Body of pancreas (tissue), 4 donors: ENCODE results near the gene DLGAP1. TPM values are rescaled to one million over a fixed set of nuclear protein-coding genes. Genes with fewer than 3 reads are reported as not detected.

Experiments
- ATAC-seq: fragments of 150-250 bp; one replicate; pipeline ENCODE4 v1.9.1; 2016
- DNase-seq, 4 donors: peaks; one replicate each; pipeline ENCODE4 v3.0.0-alpha.2; 2019
- H3K27ac ChIP-seq, 4 donors: fragments of 200-600 bp; sonication (generic); 1 replicate in 3 of 4; 2 replicates in 1 of 4; pipeline versions ENCODE4 v1.5.1 to v1.6.1; 2016 to 2019; ENCODE audit warnings: mild to moderate bottlenecking in 1 of 4, mixed read lengths in 1 of 4, moderate library complexity in 1 of 4
- H3K27me3 ChIP-seq, 2 donors: fragments of 200-600 bp; sonication (generic); one replicate each; pipeline ENCODE4 v1.6.0; 2016; ENCODE audit warnings: mild to moderate bottlenecking in 1 of 2
- H3K36me3 ChIP-seq, 2 donors: fragments of 200-600 bp; sonication (generic); replicated peaks in 1 of 2; 2 replicates each; pipeline ENCODE4 v1.5.1; 2016; ENCODE audit warnings: low read depth in 2 of 2; ENCODE audit not compliant: insufficient read depth in 1 of 2
- H3K4me1 ChIP-seq: fragments of 200-600 bp; sonication (generic); one replicate; pipeline ENCODE4 v1.6.0; 2016
- H3K4me3 ChIP-seq, 2 donors: fragments of 200-600 bp; sonication (generic); 1 replicate in 1 of 2; 2 replicates in 1 of 2; pipeline ENCODE4 v1.5.1; 2016 to 2019
- H3K9me3 ChIP-seq, 3 donors: fragments of 200-600 bp; sonication (generic); 1 replicate in 2 of 3; 2 replicates in 1 of 3; pipeline ENCODE4 v1.5.1; 2016
- POLR2A ChIP-seq, 3 donors: fragments of 450-650 bp; IDR thresholded peaks; one replicate each; pipeline ENCODE4 v1.6.1; 2016; ENCODE audit warnings: antibody characterized with exemption in 3 of 3, mild to moderate bottlenecking in 2 of 3
- WGBS, 2 donors: methylation state at CpG; one replicate each; pipeline ENCODE4 v1.1.5; 2017; 5-methylcytosine and 5-hydroxymethylcytosine counted together
- intact Hi-C: fragments of 100-400 bp; cut with DNase I; formaldehyde crosslinking; loops from one replicate; pipeline ENCODE4 v1.15.1; 2023
- total RNA-seq, 2 donors: library from RNA; depleted of rRNA; stranded (reverse); fragments of >200 nt; gene quantifications; one replicate each; pipeline ENCODE4 v1.1.0, GENCODE V29; 2016
- TF ChIP-seq, protein P1 (sequence below), 7 experiments: fragments of 450-650 bp in 4 of 7; fragments of 200-600 bp in 3 of 7; sonication (generic) in 3 of 7; IDR thresholded peaks; one replicate each; pipeline ENCODE4 v1.5.1; 2016 to 2019; ENCODE audit warnings: antibody characterized with exemption in 7 of 7

DLGAP1 gene
- total RNA-seq, 2 donors from 2014 or later = 0.52 to 7.9 TPM

DNA sequence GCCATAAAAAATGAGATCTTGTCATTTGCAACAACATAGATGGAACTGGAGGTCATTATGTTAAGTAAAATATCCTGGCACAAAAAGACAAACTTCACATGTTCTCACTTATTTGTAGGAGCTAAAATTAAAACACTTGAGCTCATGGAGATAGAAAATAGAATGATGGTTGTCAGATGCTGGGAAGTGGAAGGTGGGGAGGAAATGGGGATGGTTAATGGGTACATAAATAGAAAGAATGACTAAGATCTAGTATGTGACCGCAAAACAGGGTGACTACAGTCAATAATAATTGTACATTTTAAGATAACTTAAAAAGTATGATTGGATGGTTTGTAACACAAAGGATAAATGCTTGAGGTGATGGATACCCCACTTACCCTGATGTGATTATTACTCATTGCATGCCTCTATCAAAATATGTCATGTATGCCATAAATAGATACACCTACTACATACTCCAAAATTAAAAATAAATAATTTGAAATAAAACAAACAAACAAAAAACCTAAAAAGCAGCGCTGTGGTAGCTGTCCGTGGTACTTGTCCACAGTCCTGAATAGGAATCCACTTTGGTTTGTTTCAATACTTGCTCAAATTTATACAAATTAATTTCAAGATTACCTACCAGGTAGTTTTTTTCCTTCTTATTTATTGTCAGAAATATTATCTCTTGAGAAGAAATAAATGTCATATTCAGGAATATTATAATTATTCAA lies 224.5 kb downstream of the DLGAP1 start:
- TF ChIP-seq POLR2A (IDR thresholded peaks at IDR 0.05) = no peak
- TF ChIP-seq, protein P1, sequence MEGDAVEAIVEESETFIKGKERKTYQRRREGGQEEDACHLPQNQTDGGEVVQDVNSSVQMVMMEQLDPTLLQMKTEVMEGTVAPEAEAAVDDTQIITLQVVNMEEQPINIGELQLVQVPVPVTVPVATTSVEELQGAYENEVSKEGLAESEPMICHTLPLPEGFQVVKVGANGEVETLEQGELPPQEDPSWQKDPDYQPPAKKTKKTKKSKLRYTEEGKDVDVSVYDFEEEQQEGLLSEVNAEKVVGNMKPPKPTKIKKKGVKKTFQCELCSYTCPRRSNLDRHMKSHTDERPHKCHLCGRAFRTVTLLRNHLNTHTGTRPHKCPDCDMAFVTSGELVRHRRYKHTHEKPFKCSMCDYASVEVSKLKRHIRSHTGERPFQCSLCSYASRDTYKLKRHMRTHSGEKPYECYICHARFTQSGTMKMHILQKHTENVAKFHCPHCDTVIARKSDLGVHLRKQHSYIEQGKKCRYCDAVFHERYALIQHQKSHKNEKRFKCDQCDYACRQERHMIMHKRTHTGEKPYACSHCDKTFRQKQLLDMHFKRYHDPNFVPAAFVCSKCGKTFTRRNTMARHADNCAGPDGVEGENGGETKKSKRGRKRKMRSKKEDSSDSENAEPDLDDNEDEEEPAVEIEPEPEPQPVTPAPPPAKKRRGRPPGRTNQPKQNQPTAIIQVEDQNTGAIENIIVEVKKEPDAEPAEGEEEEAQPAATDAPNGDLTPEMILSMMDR (IDR thresholded peaks at IDR 0.05) = no peak
- no peak for ATAC-seq

DNA sequence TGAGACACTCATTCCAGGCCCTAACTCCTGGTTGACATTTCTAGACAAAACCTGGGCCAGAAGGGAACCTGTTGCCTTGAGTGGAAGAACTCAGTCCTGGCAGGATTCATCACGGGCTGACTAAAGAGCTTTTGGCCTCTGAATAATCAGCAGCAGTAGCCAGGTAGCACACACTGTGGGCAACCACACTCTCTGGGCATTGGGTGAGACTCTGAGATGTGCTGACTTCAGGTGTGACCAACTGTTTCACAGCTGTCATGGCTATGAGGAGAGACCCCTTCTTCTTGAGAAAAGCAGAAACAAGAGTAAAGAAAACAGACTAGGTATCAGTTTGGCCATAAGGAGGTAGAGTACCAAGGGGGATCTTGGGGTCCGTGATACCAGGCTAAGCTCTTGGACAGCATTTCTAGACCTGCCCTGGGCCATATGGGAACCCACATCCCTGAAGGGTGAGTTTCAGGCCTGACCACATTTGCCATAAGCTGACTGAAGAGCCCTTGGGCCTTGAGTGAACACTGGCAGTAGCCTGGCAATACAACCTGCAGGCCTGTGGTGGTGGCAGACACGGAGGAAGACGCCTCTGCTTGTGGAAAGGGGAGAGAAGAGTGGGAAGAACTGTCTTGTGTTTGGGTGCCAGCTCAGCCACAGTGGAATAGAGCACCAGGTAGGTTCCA lies 230.9 kb downstream of the DLGAP1 start:
- H3K4me1 ChIP-seq = no peaks in the 10 kb centered on the region
- TF ChIP-seq POLR2A (IDR thresholded peaks at IDR 0.05) = no peak
- TF ChIP-seq, protein P1 (IDR thresholded peaks at IDR 0.05) = no peak
- DNase-seq (no peak), ATAC-seq (no peak)
- H3K36me3 ChIP-seq = no peaks in the 10 kb centered on the region
- intact Hi-C loops = no loop called here
- H3K27me3 ChIP-seq = no peaks in the 10 kb centered on the region
- no peak overlapping the region for H3K27ac ChIP-seq
- WGBS, 2 donors = 72 to 75% methylated on average over 4 of the region's 4 CpGs
- H3K9me3 ChIP-seq = no peaks in the 10 kb centered on the region
- H3K4me3 ChIP-seq = no peak overlapping the region

More for the DNA sequence above, 224.5 kb downstream of the DLGAP1 start:
- no peaks in the 10 kb centered on the region for H3K9me3 ChIP-seq
- no peak overlapping the region for H3K27ac ChIP-seq
- no peaks in the 10 kb centered on the region for H3K27me3 ChIP-seq
- DNase-seq = no peak
- no peaks in the 10 kb centered on the region for H3K36me3 ChIP-seq
- intact Hi-C loops = no loop called here
- 67 to 71% methylated on average over 3 of the region's 3 CpGs for WGBS, 2 donors
- H3K4me3 ChIP-seq = no peak overlapping the region
- H3K4me1 ChIP-seq = no peaks in the 10 kb centered on the region

DNA sequence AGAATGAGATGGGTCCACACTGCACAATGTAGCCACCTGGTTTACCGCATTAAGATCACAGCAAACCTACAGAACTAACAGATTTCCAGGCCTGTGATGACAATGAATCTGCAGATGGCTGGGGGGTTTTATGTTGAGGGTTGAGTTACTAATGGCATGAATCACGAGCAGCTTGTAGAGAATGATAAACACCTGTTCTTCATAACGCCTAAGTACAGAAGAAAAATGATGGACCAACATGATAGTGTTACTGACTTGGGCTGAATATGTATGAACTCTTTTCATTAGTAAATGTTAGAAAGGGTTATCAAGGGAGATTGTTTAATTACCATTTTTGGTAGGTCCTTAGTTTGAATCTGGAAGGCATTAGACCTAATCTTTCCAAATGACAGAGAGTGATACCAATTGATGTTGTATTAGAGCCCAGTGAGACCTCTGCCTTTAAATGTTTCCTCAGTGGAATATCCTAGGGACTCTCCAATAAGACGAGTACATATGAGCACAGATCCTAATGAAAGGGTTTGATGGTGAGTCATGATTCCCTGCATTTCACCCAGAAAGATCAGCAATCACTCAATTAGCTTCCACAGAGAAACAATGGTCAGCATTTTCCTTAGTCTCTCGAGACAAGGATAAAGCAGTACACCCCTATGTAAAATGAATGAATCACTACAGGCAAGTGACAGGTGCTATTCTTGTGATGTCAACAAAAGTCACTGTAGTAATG lies 243.8 kb downstream of the DLGAP1 start:
- Histone ChIP-seq H3K4me1 (no peaks in the 10 kb centered on the region), H3K4me3 (no peak overlapping the region), H3K27me3 (no peaks in the 10 kb centered on the region), H3K36me3 (no peaks in the 10 kb centered on the region), H3K27ac (no peak overlapping the region), H3K9me3 (no peaks in the 10 kb centered on the region)
- ATAC-seq = no peak
- TF ChIP-seq, protein P1 (IDR thresholded peaks at IDR 0.05) = no peak
- no peak for TF ChIP-seq POLR2A (IDR thresholded peaks at IDR 0.05)
- WGBS, 2 donors = 48 to 56% methylated on average over 5 of the region's 5 CpGs
- DNase-seq = no peak
- intact Hi-C loops = no loop called here

DNA sequence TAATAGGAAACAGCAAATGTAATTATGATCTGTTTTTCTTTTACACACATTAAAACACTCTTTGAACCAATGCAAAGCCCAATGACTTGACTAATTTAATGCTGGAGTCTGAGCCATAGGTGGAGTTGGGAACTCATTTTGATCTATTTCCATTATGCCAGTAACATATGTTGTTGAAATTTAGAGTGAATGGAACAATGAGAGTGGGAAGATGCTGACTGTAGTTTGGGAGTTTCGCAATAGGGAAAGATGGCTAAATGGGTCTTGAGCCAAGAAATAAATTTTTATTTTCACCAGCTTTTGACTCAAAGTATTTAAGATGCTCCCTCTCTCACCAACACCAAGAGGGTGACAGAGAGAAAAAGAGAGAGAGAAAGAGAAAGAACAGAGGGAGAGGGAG lies 246.7 kb downstream of the DLGAP1 start:
- 81 to 94% methylated on average over 1 of the region's 1 CpG for WGBS, 2 donors

More for the DNA sequence above, 246.7 kb downstream of the DLGAP1 start:
- Histone ChIP-seq H3K36me3 (no peaks in the 10 kb centered on the region), H3K27me3 (no peaks in the 10 kb centered on the region), H3K4me1 (no peaks in the 10 kb centered on the region), H3K4me3 (no peak overlapping the region), H3K27ac (no peak overlapping the region), H3K9me3 (no peaks in the 10 kb centered on the region)
- DNase-seq (no peak), ATAC-seq (no peak)
- intact Hi-C loops = no loop called here
- TF ChIP-seq, protein P1 (IDR thresholded peaks at IDR 0.05) = no peak
- TF ChIP-seq POLR2A (IDR thresholded peaks at IDR 0.05) = no peak
